IPS-NIHi7 (cell line): ENCODE data around the gene ARHGAP24.
"Not testable (repeated sequence)": the region's sequence is repeated elsewhere in the genome, so short reads cannot be mapped to it uniquely, and the experiment has no call there.

Experiments
- DNase-seq: peaks from one replicate; pipeline ENCODE4 v3.0.0; 2012; ENCODE audit warnings: mixed read lengths; ENCODE audit errors: extremely low spot score

ARHGAP24 gene

GRCh38 chr4:85815796-85816459 is 341.0 kb downstream of the ARHGAP24 start:
- no peak for DNase-seq

- no peak for DNase-seq
These were observed 343.8 kb downstream of the ARHGAP24 start for GRCh38 chr4:85818700-85819099.

- DNase-seq: not testable (repeated sequence)
These were observed 345.2 kb downstream of the ARHGAP24 start for GRCh38 chr4:85820101-85820500.

- no peak for DNase-seq
These were observed 346.9 kb downstream of the ARHGAP24 start for GRCh38 chr4:85821688-85822455.

- peak; percentile 25 for DNase-seq
These were observed 348.3 kb downstream of the ARHGAP24 start for GRCh38 chr4:85823295-85823694.

- DNase-seq: no peak
These were observed 349.4 kb downstream of the ARHGAP24 start for GRCh38 chr4:85824166-85824945.

- peak; percentile 32 for DNase-seq
These were observed 351.2 kb downstream of the ARHGAP24 start for GRCh38 chr4:85826060-85826678.

- no peak for DNase-seq
These were observed 353.3 kb downstream of the ARHGAP24 start for GRCh38 chr4:85828027-85828890.

GRCh38 chr4:85829276-85830051 is 354.5 kb downstream of the ARHGAP24 start:
- DNase-seq: no peak

GRCh38 chr4:85831647-85832046 is 356.7 kb downstream of the ARHGAP24 start:
- no peak for DNase-seq

GRCh38 chr4:85833302-85833701 is 358.4 kb downstream of the ARHGAP24 start:
- no peak for DNase-seq

GRCh38 chr4:85834934-85835333 is 360.0 kb downstream of the ARHGAP24 start:
- no peak for DNase-seq

GRCh38 chr4:85836588-85837438 is 361.9 kb downstream of the ARHGAP24 start:
- DNase-seq: no peak

GRCh38 chr4:85837439-85837733 is 362.4 kb downstream of the ARHGAP24 start:
- DNase-seq: no peak

GRCh38 chr4:85839981-85840451 is 365.1 kb downstream of the ARHGAP24 start:
- not testable (repeated sequence) for DNase-seq

GRCh38 chr4:85842540-85842939 is 367.6 kb downstream of the ARHGAP24 start:
- DNase-seq: no peak

- not testable (repeated sequence) for DNase-seq
These were observed 378.8 kb downstream of the ARHGAP24 start for GRCh38 chr4:85853740-85854139.

- DNase-seq: no peak
These were observed 379.6 kb downstream of the ARHGAP24 start for GRCh38 chr4:85854546-85854945.

- DNase-seq: no peak
These were observed 385.3 kb downstream of the ARHGAP24 start for GRCh38 chr4:85860066-85860740.
